PC-9 (cell line): ENCODE results near the gene BRIX1. TPM values are rescaled to one million over a fixed set of nuclear protein-coding genes. Genes with fewer than 3 reads are reported as not detected.

ENCODE experiments used
- BruUV-seq: library from RNA; stranded (reverse); fragments of 400-500 nt; replicated peaks from 2 replicates; lab custom pipeline; 2021; lab: Mats Ljungman, UMichigan
- CTCF ChIA-PET: fragments of 300-600 bp; sonication (Branson Sonifier 250); formaldehyde crosslinking; loops from one replicate; lab custom pipeline; 2022; ENCODE audit warnings: antibody characterized with exemption; lab: Charles Lee
- POLR2A ChIA-PET: fragments of 300-600 bp; sonication (Branson Sonifier 250); formaldehyde crosslinking; loops from one replicate; lab custom pipeline; 2022; ENCODE audit warnings: antibody characterized with exemption; ENCODE audit not compliant: unreplicated experiment; lab: Charles Lee
- DNase-seq, 2 experiments: peaks; one replicate each; pipeline versions ENCODE4 v3.0.0 to v3.0.0-alpha.2; 2015 to 2022; ENCODE audit warnings: mixed read lengths in 1 of 2
- H2AFZ ChIP-seq: fragments of 200-600 bp; sonication (generic); 2 replicates; pipeline ENCODE4 v1.8.1; 2017; ENCODE audit warnings: antibody characterized with exemption
- H3F3A ChIP-seq: fragments of 200-600 bp; sonication (generic); 2 replicates; pipeline ENCODE4 v1.8.1; 2017; ENCODE audit warnings: antibody characterized with exemption, mild to moderate bottlenecking, low read depth; ENCODE audit not compliant: insufficient read depth
- H3K27ac ChIP-seq: fragments of 200-600 bp; sonication (generic); 2 replicates; pipeline ENCODE4 v1.6.1; 2016; ENCODE audit warnings: mixed run types
- H3K27me3 ChIP-seq: fragments of 200-600 bp; sonication (generic); 2 replicates; pipeline ENCODE4 v1.6.1; 2016; ENCODE audit warnings: low read depth, mixed run types; ENCODE audit not compliant: insufficient read depth
- H3K36me3 ChIP-seq: fragments of 200-600 bp; sonication (generic); 2 replicates; pipeline ENCODE4 v1.6.1; 2016; ENCODE audit warnings: low read depth, mixed run types
- H3K4me1 ChIP-seq: fragments of 200-600 bp; sonication (generic); replicated peaks from 2 replicates; pipeline ENCODE4 v1.6.1; 2016; ENCODE audit warnings: mixed run types; ENCODE audit not compliant: insufficient read depth
- H3K4me2 ChIP-seq: fragments of 200-600 bp; sonication (generic); 2 replicates; pipeline ENCODE4 v1.6.1; 2017; ENCODE audit warnings: mixed run types
- H3K4me3 ChIP-seq: fragments of 200-600 bp; sonication (generic); 2 replicates; pipeline ENCODE4 v1.6.1; 2016; ENCODE audit warnings: mixed run types
- H3K79me2 ChIP-seq: fragments of 200-600 bp; sonication (generic); 2 replicates; pipeline ENCODE4 v1.6.1; 2017; ENCODE audit warnings: low read depth, mixed run types
- H3K9me2 ChIP-seq: fragments of 200-600 bp; sonication (generic); 2 replicates; pipeline ENCODE4 v1.8.1; 2017; ENCODE audit warnings: mild to moderate bottlenecking; ENCODE audit not compliant: insufficient read depth
- H3K9me3 ChIP-seq: fragments of 200-600 bp; sonication (generic); 2 replicates; pipeline ENCODE4 v1.8.1; 2016; ENCODE audit warnings: low read depth; ENCODE audit not compliant: insufficient read depth
- H4K20me1 ChIP-seq: fragments of 200-600 bp; sonication (generic); 2 replicates; pipeline ENCODE4 v1.8.1; 2017; ENCODE audit not compliant: insufficient read depth
- CTCF ChIP-seq: fragments of 200-600 bp; sonication (generic); conservative IDR thresholded peaks from 2 replicates; pipeline ENCODE4 v1.6.1; 2017; ENCODE audit warnings: mixed run types, antibody characterized with exemption, mild to moderate bottlenecking, moderate library complexity
- EZH2 ChIP-seq: fragments of 200-600 bp; sonication (generic); IDR thresholded peaks from 2 replicates; pipeline ENCODE4 v1.8.0; 2017; ENCODE audit warnings: antibody characterized with exemption, low read depth
- intact Hi-C: fragments of 100-400 bp; cut with micrococcal nuclease; formaldehyde crosslinking; loops from one replicate; pipeline ENCODE4 v1.10.0; 2022; ENCODE audit not compliant: unreplicated experiment
- total RNA-seq: library from RNA; stranded (reverse); gene quantifications from 2 replicates; pipeline ENCODE4 v1.2.3, GENCODE V29; 2021

Gene BRIX1
- total RNA-seq, 1 experiment from 2014 or later, result 73.4 TPM

GRCh38 chr5:34923694-34924461 is 8.4 kb downstream of the BRIX1 start:
- Histone ChIP-seq H3K4me1 (peaks cover 58% of the 10 kb centered on the region), H3F3A (peaks cover 91% of the 10 kb centered on the region), H3K4me3 (peak overlapping the region; percentile 41), H2AFZ (no peak overlapping the region), H3K79me2 (peaks cover 64% of the 10 kb centered on the region), H3K27me3 (no peaks in the 10 kb centered on the region), H3K36me3 (peaks cover 68% of the 10 kb centered on the region), H3K9me2 (no peaks in the 10 kb centered on the region), H3K4me2 (peak overlapping the region; percentile 71), H3K9me3 (no peaks in the 10 kb centered on the region; the same call in 1 of the 2 replicates), H4K20me1 (peaks cover 13% of the 10 kb centered on the region), H3K27ac (peak overlapping the region; percentile 72)
- ChIA-PET CTCF (interaction anchor here (0.7 to 0.8 kb wide), 2 partner anchors 9 to 79 kb away, joined by 3 to 4 read pairs; partner anchors contain the start of genes BRIX1 and RAD1), POLR2A (interaction anchor here (0.8 to 1.2 kb wide), 3 partner anchors 9 to 727 kb away, joined by 5 to 7 read pairs (median 6); partner anchors contain the start of genes BRIX1 and RAD1)
- DNase-seq, result peak; percentile 60 to 93
- intact Hi-C loops, result loop anchor here (1.0 to 10.0 kb wide), 3 partner anchors 9 to 1951 kb away; partner anchors contain the start of genes ADAMTS12, BRIX1, NIPBL and RAD1
- TF ChIP-seq CTCF, result no peak
- no peak for TF ChIP-seq EZH2
- no TSS peak for BruUV-seq

- no TSS peak for BruUV-seq
- peaks cover 66% of the 10 kb centered on the region for H3K36me3 ChIP-seq
- peaks cover 12% of the 10 kb centered on the region for H4K20me1 ChIP-seq
- H3K27me3 ChIP-seq, result no peaks in the 10 kb centered on the region
- H3F3A ChIP-seq, result peaks cover 90% of the 10 kb centered on the region
- peak overlapping the region; percentile 71 for H3K4me2 ChIP-seq
- H3K27ac ChIP-seq, result peak overlapping the region; percentile 72
- H3K79me2 ChIP-seq, result peaks cover 58% of the 10 kb centered on the region
- no peaks in the 10 kb centered on the region for H3K9me2 ChIP-seq
- DNase-seq, result peak in 1 of 2 experiments; percentile 57
- POLR2A ChIA-PET, result no interaction called here
- intact Hi-C loops, result loop anchor here (1.0 to 10.0 kb wide), 3 partner anchors 9 to 1950 kb away; partner anchors contain the start of genes ADAMTS12, BRIX1, NIPBL and RAD1
- CTCF ChIA-PET, result interaction anchor here (0.8 kb wide), 1 partner anchor 79 kb away, joined by 3 read pairs; no protein-coding TSS in a partner anchor
- peak overlapping the region; percentile 41; the same call in 1 of the 2 replicates for H3K4me3 ChIP-seq
- peaks cover 57% of the 10 kb centered on the region for H3K4me1 ChIP-seq
- no peak for TF ChIP-seq EZH2
- no peak overlapping the region for H2AFZ ChIP-seq
- no peaks in the 10 kb centered on the region; the same call in 1 of the 2 replicates for H3K9me3 ChIP-seq
Observed at GRCh38 chr5:34924462-34924765, 8.9 kb downstream of the BRIX1 start.

- BruUV-seq, result no TSS peak
- H3K9me2 ChIP-seq, result no peaks in the 10 kb centered on the region
- no peak overlapping the region for H3K4me3 ChIP-seq
- ChIA-PET POLR2A (no interaction called here), CTCF (no interaction called here)
- H3K4me1 ChIP-seq, result peaks cover 51% of the 10 kb centered on the region
- no peaks in the 10 kb centered on the region; the same call in none of the 2 replicates for H4K20me1 ChIP-seq
- H3K27ac ChIP-seq, result no peak overlapping the region
- no peaks in the 10 kb centered on the region for H3K27me3 ChIP-seq
- no peak for DNase-seq
- no peaks in the 10 kb centered on the region; the same call in 1 of the 2 replicates for H3K9me3 ChIP-seq
- H3K4me2 ChIP-seq, result no peak overlapping the region
- H3F3A ChIP-seq, result peaks cover 84% of the 10 kb centered on the region
- H3K79me2 ChIP-seq, result peaks cover 54% of the 10 kb centered on the region
- no peak overlapping the region for H2AFZ ChIP-seq
- intact Hi-C loops, result loop anchor here (5.0 to 10.0 kb wide), 4 partner anchors 244 to 1948 kb away; partner anchors contain the start of genes ADAMTS12, AMACR and NIPBL
- no peak for TF ChIP-seq EZH2
- no peak for TF ChIP-seq CTCF
- H3K36me3 ChIP-seq, result peaks cover 46% of the 10 kb centered on the region
Observed at GRCh38 chr5:34926318-34926888, 10.9 kb downstream of the BRIX1 start.
